Mucosa of rectum (tissue), 2 donors: ENCODE measurements around the gene WFDC10B.

ENCODE experiments used
- H3K27ac ChIP-seq, 2 donors: one replicate each; pipeline ENCODE4 v1.7.0; 2013; ENCODE audit warnings: inconsistent platforms in 2 of 2, low read depth in 2 of 2, low read length in 2 of 2
- H3K27me3 ChIP-seq, 2 donors: one replicate each; pipeline ENCODE4 v1.7.0; 2013; ENCODE audit warnings: low read length in 2 of 2; ENCODE audit not compliant: control insufficient read depth in 2 of 2, insufficient read depth in 2 of 2
- H3K36me3 ChIP-seq, 2 donors: one replicate each; pipeline ENCODE4 v1.7.0; 2013; ENCODE audit warnings: low read length in 2 of 2; ENCODE audit not compliant: control insufficient read depth in 2 of 2, insufficient read depth in 2 of 2
- H3K4me1 ChIP-seq, 2 donors: one replicate each; pipeline ENCODE4 v1.7.0; 2013; ENCODE audit warnings: low read length in 2 of 2, mild to moderate bottlenecking in 1 of 2; ENCODE audit not compliant: control insufficient read depth in 2 of 2, insufficient read depth in 2 of 2
- H3K4me3 ChIP-seq, 2 donors: one replicate each; pipeline ENCODE4 v1.7.0; 2013; ENCODE audit warnings: low read length in 2 of 2
- H3K9ac ChIP-seq, 2 donors: one replicate each; pipeline ENCODE4 v1.7.0; 2013; ENCODE audit warnings: low read length in 2 of 2, low read depth in 1 of 2, mild to moderate bottlenecking in 1 of 2
- H3K9me3 ChIP-seq, 2 donors: one replicate each; pipeline ENCODE4 v1.7.0; 2013; ENCODE audit warnings: low read length in 2 of 2; ENCODE audit not compliant: control insufficient read depth in 2 of 2
- donor health status: healthy.
- donor health status: Normal muscosa, but diverticular disease.

Gene WFDC10B

DNA sequence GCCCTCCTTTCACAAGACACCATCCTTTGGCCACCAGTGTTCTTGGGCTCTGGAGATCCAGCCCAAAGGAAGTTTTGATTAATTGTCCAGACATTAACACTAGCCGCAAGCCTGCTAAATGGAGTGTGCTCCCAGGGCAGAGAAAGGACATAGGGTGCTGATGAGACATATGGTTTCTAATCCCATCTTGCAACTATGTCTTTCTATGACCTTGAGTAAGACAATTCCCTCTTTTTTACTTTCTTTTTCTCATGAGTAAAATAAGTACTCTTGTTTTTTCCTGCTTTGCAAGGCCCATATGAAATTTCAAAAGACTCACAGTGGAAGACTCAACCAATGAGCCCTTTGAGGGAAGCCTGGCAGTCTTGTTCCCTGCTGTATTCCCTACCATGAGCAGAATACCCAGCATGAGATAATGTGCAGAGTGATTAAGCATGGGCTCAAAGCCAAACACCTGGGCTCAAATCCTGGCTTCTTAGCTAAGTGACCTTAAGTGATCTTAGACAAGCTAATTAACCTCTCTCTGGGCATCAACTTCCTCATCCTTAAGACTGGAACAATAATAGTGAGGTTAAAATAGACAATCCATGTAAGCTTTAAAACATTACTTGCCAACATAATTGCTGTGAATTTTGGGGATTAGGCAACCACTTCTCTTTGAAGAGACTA lies at the start of gene WFDC10B:
Gene WFDC10B (minus strand): TSS at position 51 of the 669 bp plus-strand sequence. CDS start 19,027 bp downstream, outside the sequence.
- H3K27me3 ChIP-seq: no peaks in the 10 kb centered on the region
- no peak within 1 kb of the TSS for H3K27ac ChIP-seq

DNA sequence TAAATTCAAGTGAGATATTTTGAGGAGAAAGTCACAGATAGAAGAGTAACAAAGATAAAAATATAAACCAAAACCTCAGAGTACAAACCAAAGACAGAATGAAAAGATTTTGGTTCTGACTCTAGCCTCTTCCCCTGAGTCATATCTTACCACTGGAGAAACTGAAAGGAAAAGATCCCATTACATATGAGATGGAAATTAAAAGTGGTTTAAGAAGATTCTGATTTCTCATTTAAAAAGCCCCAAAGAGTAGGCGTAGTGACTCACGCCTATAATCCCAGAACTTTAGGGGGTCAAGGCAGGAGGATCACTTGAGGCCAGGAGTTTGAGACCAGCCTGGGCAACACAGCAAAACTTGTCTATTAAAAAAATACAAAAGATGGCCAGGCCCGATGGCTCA lies 47.9 kb upstream of the WFDC10B start:
- Histone ChIP-seq H3K9me3 (no peaks in the 10 kb centered on the region), H3K4me3 (no peak overlapping the region), H3K4me1 (no peaks in the 10 kb centered on the region), H3K27me3 (peaks cover 0 to 2% of the 10 kb centered on the region in 2 donors), H3K9ac (no peak overlapping the region), H3K36me3 (no peaks in the 10 kb centered on the region), H3K27ac (no peak overlapping the region)

More for the DNA sequence above, at the start of gene WFDC10B:
- Histone ChIP-seq H3K9me3 (no peaks in the 10 kb centered on the region), H3K9ac (no peak within 1 kb of the TSS), H3K36me3 (no peaks in the 10 kb centered on the region), H3K4me3 (no peak within 1 kb of the TSS), H3K4me1 (no peaks in the 10 kb centered on the region)

GRCh38 chr20:45751721-45752120 lies 46.9 kb upstream of the WFDC10B start:
- Histone ChIP-seq H3K27ac (no peak overlapping the region), H3K4me3 (no peak overlapping the region), H3K9ac (no peak overlapping the region), H3K27me3 (peaks cover 0 to 2% of the 10 kb centered on the region in 2 donors), H3K4me1 (no peaks in the 10 kb centered on the region), H3K36me3 (no peaks in the 10 kb centered on the region), H3K9me3 (no peaks in the 10 kb centered on the region)

DNA sequence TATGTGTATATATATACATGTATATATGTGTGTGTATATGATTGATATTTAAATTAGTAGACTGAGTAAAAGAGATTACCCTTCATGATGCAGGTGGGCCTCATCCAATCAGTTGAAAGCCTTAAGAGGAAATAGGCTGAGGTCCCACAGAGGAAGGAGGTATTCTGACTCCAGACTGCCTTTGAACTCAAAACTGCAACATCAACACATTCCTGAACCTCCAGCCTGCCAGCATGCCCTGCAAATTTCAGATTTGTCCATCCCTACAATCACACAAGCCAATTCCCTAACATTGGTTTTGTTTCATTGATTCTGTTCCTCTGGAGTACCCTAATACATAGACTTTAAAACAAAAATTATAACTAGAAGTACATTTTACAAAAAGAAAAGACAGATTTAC lies 40.2 kb upstream of the WFDC10B start:
- no peaks in the 10 kb centered on the region for H3K36me3 ChIP-seq
- H3K9me3 ChIP-seq: no peaks in the 10 kb centered on the region
- H3K4me3 ChIP-seq: no peak overlapping the region
- H3K27ac ChIP-seq: no peak overlapping the region
- H3K9ac ChIP-seq: no peak overlapping the region
- H3K27me3 ChIP-seq: peaks cover 0 to 2% of the 10 kb centered on the region in 2 donors
- no peaks in the 10 kb centered on the region for H3K4me1 ChIP-seq

DNA sequence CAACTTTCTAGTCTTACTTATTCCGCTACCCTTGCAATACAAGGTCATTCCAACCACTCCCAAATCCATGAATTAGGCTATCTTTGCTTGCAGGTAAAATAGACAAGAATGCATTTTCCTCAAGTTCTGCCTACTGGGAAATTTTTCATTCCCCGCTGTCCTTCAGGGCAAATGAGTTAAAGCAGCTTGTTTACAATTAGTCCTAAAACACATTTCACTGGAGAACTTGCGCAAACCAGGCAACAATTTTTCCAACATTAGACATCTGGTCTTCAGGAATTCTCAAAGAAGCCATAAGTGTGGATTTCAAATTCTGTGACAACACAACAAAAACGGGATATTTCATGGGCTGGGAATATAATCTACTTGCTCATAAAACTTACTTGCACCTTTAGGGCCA lies 37.8 kb upstream of the WFDC10B start:
- H3K9ac ChIP-seq: no peak overlapping the region
- H3K4me1 ChIP-seq: no peaks in the 10 kb centered on the region
- no peak overlapping the region for H3K4me3 ChIP-seq
- no peaks in the 10 kb centered on the region for H3K9me3 ChIP-seq
- H3K36me3 ChIP-seq: no peaks in the 10 kb centered on the region
- no peak overlapping the region for H3K27ac ChIP-seq
- no peaks in the 10 kb centered on the region for H3K27me3 ChIP-seq

GRCh38 chr20:45735988-45736387 lies 31.2 kb upstream of the WFDC10B start:
- H3K27ac ChIP-seq: no peak overlapping the region
- H3K36me3 ChIP-seq: no peaks in the 10 kb centered on the region
- no peaks in the 10 kb centered on the region for H3K4me1 ChIP-seq
- H3K9me3 ChIP-seq: no peaks in the 10 kb centered on the region
- no peak overlapping the region for H3K9ac ChIP-seq
- H3K27me3 ChIP-seq: no peaks in the 10 kb centered on the region
- H3K4me3 ChIP-seq: no peak overlapping the region

GRCh38 chr20:45735552-45735951 lies 30.7 kb upstream of the WFDC10B start:
- Histone ChIP-seq H3K27me3 (no peaks in the 10 kb centered on the region), H3K36me3 (no peaks in the 10 kb centered on the region), H3K9me3 (no peaks in the 10 kb centered on the region), H3K9ac (no peak overlapping the region), H3K4me3 (no peak overlapping the region), H3K27ac (no peak overlapping the region), H3K4me1 (no peaks in the 10 kb centered on the region)

GRCh38 chr20:45732199-45732598 lies 27.4 kb upstream of the WFDC10B start:
- Histone ChIP-seq H3K27me3 (no peaks in the 10 kb centered on the region), H3K9me3 (no peaks in the 10 kb centered on the region), H3K4me3 (no peak overlapping the region), H3K4me1 (no peaks in the 10 kb centered on the region), H3K9ac (no peak overlapping the region), H3K27ac (no peak overlapping the region), H3K36me3 (no peaks in the 10 kb centered on the region)

- no peak overlapping the region for H3K4me3 ChIP-seq
- H3K27ac ChIP-seq: no peak overlapping the region
- no peaks in the 10 kb centered on the region for H3K27me3 ChIP-seq
- no peaks in the 10 kb centered on the region for H3K36me3 ChIP-seq
- no peaks in the 10 kb centered on the region for H3K9me3 ChIP-seq
- H3K9ac ChIP-seq: no peak overlapping the region
- H3K4me1 ChIP-seq: no peaks in the 10 kb centered on the region
Measured at GRCh38 chr20:45727044-45727443, 22.2 kb upstream of the WFDC10B start.

- no peaks in the 10 kb centered on the region for H3K27me3 ChIP-seq
- H3K4me1 ChIP-seq: no peaks in the 10 kb centered on the region
- H3K4me3 ChIP-seq: no peak overlapping the region
Measured at GRCh38 chr20:45725134-45725533, 20.3 kb upstream of the WFDC10B start.

More at GRCh38 chr20:45725134-45725533, 20.3 kb upstream of the WFDC10B start:
- Histone ChIP-seq H3K36me3 (no peaks in the 10 kb centered on the region), H3K27ac (no peak overlapping the region), H3K9ac (no peak overlapping the region), H3K9me3 (no peaks in the 10 kb centered on the region)
